GM10266 (cell line): Measurements from ENCODE around the gene PLAA.

Experiments used
- DNase-seq: peaks from one replicate; pipeline ENCODE4 v3.0.0; 2012; ENCODE audit errors: extremely low spot score
- TF ChIP-seq, protein P1 (sequence below): IDR thresholded peaks from 2 replicates; pipeline ENCODE4 v1.5.1; 2012; ENCODE audit warnings: mild to moderate bottlenecking, low read depth; ENCODE audit not compliant: control insufficient read depth, insufficient read depth; ENCODE audit errors: missing control alignments

The PLAA gene

DNA sequence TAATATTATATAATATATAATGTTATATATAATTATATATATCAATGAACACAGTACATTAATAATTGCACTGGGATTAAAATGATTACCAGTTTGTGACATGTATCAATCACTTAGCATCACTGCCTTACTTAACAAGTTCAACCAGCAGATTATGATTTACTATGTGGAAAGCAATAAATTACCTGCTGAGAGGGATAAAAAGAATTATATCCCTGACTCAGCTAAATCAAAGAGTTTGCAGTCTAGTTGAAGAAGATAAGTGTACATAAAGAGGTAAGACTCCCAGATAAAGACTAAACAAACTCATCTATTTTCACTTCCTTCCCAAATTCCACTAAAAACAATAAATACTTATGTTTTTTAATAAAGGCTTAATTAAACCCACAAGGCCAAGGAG, 11.2 kb downstream of the PLAA start:
- TF ChIP-seq, protein P1, sequence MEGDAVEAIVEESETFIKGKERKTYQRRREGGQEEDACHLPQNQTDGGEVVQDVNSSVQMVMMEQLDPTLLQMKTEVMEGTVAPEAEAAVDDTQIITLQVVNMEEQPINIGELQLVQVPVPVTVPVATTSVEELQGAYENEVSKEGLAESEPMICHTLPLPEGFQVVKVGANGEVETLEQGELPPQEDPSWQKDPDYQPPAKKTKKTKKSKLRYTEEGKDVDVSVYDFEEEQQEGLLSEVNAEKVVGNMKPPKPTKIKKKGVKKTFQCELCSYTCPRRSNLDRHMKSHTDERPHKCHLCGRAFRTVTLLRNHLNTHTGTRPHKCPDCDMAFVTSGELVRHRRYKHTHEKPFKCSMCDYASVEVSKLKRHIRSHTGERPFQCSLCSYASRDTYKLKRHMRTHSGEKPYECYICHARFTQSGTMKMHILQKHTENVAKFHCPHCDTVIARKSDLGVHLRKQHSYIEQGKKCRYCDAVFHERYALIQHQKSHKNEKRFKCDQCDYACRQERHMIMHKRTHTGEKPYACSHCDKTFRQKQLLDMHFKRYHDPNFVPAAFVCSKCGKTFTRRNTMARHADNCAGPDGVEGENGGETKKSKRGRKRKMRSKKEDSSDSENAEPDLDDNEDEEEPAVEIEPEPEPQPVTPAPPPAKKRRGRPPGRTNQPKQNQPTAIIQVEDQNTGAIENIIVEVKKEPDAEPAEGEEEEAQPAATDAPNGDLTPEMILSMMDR: no peak
- DNase-seq: no peak

DNA sequence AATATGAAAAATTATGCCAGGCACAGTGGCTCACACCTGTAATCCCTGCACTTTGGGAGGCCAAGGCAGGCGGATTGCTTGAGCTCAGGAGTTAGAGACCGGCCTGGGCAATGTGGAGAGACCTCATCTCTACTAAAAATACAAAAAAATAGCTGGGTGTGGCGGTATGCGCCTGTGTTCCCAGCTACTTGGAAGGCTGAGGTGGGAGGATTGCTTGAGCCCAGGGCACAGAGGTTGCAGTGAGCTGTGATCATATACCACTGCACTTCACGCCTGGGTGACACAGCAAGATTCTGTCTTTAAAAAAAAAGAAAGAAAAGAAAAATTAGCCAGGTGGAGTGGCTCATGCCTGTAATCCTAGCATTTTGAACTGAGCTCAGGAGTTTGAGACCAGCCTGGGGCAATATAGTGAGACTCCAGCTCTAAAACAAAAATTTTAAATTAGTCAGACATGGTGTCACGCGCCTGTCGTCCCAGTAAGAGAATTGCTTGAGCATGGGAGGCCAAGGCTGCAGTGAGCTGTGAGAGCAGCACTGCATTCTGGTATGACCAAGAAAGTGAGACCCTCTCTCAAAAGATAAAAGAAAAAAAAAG, 18.0 kb downstream of the PLAA start:
- TF ChIP-seq, protein P1: no peak

DNA sequence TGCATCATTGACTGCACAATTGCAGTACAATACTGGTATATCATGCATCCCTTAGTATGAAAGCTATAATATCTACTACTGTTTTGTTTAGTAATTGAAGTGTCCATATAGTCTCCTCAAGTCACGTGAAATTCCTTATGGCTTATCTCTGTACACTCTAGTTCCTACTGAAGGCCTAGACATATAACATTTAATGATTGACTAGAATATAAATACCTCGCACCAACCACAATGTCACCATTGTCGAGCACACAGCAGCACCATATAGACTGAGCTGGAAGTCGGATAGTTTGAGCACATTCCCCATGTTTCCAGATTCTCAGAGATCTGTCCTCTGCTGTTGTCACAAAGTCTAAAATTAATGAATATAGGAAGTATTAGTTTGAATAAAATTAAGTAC, 21.4 kb downstream of the PLAA start:
- TF ChIP-seq, protein P1: no peak
- DNase-seq: no peak

More for the DNA sequence above, 18.0 kb downstream of the PLAA start:
- DNase-seq: no peak

DNA sequence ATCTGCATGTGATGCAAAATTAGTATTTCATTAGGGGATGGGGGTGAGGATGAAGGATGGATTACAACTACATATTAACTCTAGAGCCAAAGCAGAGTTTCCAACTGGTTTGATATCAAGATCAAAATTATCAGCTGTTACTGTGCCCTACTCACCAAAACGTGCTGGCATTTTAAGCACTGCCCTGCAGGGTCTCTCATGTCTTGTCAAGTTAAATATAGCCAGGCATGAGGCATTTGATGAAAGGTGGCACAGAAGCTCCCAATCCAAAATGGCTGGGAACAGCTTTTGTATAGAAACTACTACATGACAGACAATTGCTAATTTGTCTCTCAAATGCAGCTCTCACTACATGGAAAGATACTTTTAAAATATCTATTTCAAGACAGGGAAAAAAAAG, 27.3 kb downstream of the PLAA start:
- DNase-seq: no peak
- TF ChIP-seq, protein P1: no peak

DNA sequence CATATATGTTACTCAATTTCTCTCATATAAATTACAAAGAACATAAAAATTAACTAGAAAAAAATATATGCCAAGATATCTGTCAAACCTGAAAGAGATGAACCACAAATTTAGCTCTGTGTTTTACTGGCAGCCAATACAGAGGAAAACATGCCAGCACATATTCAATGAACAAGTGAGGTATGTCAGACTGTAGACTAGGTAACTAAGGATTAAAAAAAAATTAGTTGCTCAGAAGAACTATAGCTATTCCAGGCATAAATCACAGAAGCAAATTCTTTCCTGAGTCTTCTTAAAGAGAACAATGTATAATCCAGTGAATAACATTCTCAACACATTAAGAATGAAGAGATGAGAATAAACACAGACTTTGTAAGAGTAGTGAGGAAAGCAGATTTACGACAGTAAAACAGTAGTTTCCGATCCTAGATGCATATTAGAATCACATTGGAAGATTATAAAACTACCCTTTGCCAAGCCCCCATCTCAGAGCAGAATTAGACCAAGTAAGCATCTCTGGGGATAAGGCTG, 33.8 kb downstream of the PLAA start:
- DNase-seq: no peak
- TF ChIP-seq, protein P1: no peak

DNA sequence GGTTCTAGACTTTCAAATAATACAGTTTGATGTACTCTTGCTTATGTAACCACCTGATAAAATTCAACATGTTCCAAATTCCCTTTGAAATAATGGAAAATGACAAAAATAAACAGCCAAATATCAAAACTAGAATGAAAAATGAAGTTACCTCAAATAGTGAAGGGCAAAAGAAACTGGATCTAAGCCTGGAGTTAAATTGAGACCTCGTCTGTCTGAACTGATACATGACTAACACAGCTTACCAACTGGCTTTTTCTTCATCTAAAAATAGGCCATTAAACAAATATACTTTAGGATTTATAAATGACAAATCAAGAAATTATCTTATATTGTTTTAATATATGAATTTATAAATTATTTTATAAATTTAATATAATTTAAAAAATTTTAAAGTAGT, 42.4 kb downstream of the PLAA start:
- TF ChIP-seq, protein P1: no peak
- no peak for DNase-seq

DNA sequence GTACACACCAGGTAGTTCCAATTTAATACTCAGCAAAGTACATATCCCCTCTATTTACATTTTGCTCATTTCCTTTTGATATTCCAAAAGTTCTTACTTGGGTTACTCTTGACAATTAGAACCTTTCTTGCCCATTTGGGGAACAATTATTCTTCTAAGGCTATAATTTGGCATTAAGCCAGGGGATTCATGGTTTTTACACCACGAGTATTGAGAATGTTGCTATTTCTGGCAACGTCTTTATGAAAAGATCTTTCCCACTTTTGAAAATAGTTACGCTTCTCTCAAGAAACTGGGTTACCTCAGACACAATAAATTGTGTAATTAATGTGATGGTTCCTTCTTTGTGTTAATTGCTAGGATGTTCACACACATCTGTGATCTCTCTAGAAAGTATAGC, 43.0 kb downstream of the PLAA start:
- no peak for DNase-seq
- TF ChIP-seq, protein P1: no peak
